ENCODE results near the gene ING5.

- TF ChIP-seq CTCF (IDR thresholded peaks at IDR 0.05; ENCODE audit: borderline replicate concordance, extremely low read depth, low read length, poor library complexity, severe bottlenecking): no peak
- no peak for TF ChIP-seq EZH2 (IDR thresholded peaks at IDR 0.05; ENCODE audit: borderline replicate concordance, low read depth, low read length, severe bottlenecking)
Observed at GRCh38 chr2:241763551-241764274, 61.9 kb downstream of the ING5 start.
